ENCODE results near the gene BACH1. TPM values are rescaled to one million over a fixed set of nuclear protein-coding genes. Genes with fewer than 3 reads are reported as not detected.

BACH1 gene
- polyA plus RNA-seq, 1 donor from 2014 or later = 29.7 TPM

GRCh38 chr21:29365661-29366265, 67.0 kb downstream of the BACH1 start:
- Histone ChIP-seq H3K27me3 (ENCODE audit: insufficient read depth, low read depth, low read length) (no peaks in the 10 kb centered on the region), H3K36me3 (ENCODE audit: insufficient read depth, low read length) (no peaks in the 10 kb centered on the region), H3K27ac (ENCODE audit: low read length) (no peak overlapping the region), H4K20me1 (ENCODE audit: insufficient read depth) (no peaks in the 10 kb centered on the region), H3K4me3 (ENCODE audit: low read length) (no peak overlapping the region), H3K9ac (ENCODE audit: low read length) (no peak overlapping the region), H3K79me2 (replicated peaks; ENCODE audit: insufficient read depth, low read length) (no peaks in the 10 kb centered on the region), H3F3A (ENCODE audit: insufficient read depth, low read length, poor library complexity, severe bottlenecking) (no peaks in the 10 kb centered on the region), H3K4me2 (ENCODE audit: low read length) (no peak overlapping the region), H2AFZ (ENCODE audit: low read depth, low read length) (no peak overlapping the region), H3K9me2 (ENCODE audit: insufficient read depth, low read length) (no peaks in the 10 kb centered on the region), H3K9me3 (ENCODE audit: low read length) (no peaks in the 10 kb centered on the region)
- TF ChIP-seq POLR2AphosphoS5 (IDR thresholded peaks at IDR 0.05) (no peak), RAD21 (conservative IDR thresholded peaks at IDR 0.05) (no peak), CTCF (IDR thresholded peaks at IDR 0.05; ENCODE audit: poor library complexity, severe bottlenecking) (no peak), EZH2 (IDR thresholded peaks at IDR 0.05; ENCODE audit: borderline replicate concordance, insufficient read depth, low read length, poor library complexity, severe bottlenecking) (no peak), TAF1 (IDR thresholded peaks at IDR 0.05; ENCODE audit: low read depth) (no peak), SMC3 (conservative IDR thresholded peaks at IDR 0.05; ENCODE audit: poor library complexity) (no peak), MXI1 (conservative IDR thresholded peaks at IDR 0.05; ENCODE audit: poor library complexity, severe bottlenecking) (no peak), EP300 (conservative IDR thresholded peaks at IDR 0.05; ENCODE audit: poor library complexity, severe bottlenecking) (no peak), REST (IDR thresholded peaks at IDR 0.05; ENCODE audit: borderline replicate concordance) (no peak)

- H3K79me2 ChIP-seq (replicated peaks; ENCODE audit: insufficient read depth, low read length) = no peaks in the 10 kb centered on the region
- H3K4me3 ChIP-seq (ENCODE audit: low read length) = no peak overlapping the region
- no peaks in the 10 kb centered on the region for H3F3A ChIP-seq (ENCODE audit: insufficient read depth, low read length, poor library complexity, severe bottlenecking)
- no peak for TF ChIP-seq MXI1 (conservative IDR thresholded peaks at IDR 0.05; ENCODE audit: poor library complexity, severe bottlenecking)
- no peak for TF ChIP-seq SMC3 (conservative IDR thresholded peaks at IDR 0.05; ENCODE audit: poor library complexity)
- no peak for TF ChIP-seq CTCF (IDR thresholded peaks at IDR 0.05; ENCODE audit: poor library complexity, severe bottlenecking)
- TF ChIP-seq TAF1 (IDR thresholded peaks at IDR 0.05; ENCODE audit: low read depth) = no peak
- TF ChIP-seq EZH2 (IDR thresholded peaks at IDR 0.05; ENCODE audit: borderline replicate concordance, insufficient read depth, low read length, poor library complexity, severe bottlenecking) = no peak
- no peak for TF ChIP-seq REST (IDR thresholded peaks at IDR 0.05; ENCODE audit: borderline replicate concordance)
- no peak for TF ChIP-seq POLR2AphosphoS5 (IDR thresholded peaks at IDR 0.05)
- TF ChIP-seq RAD21 (conservative IDR thresholded peaks at IDR 0.05) = no peak
- no peak for TF ChIP-seq EP300 (conservative IDR thresholded peaks at IDR 0.05; ENCODE audit: poor library complexity, severe bottlenecking)
- H3K9me3 ChIP-seq (ENCODE audit: low read length) = no peaks in the 10 kb centered on the region
- no peaks in the 10 kb centered on the region for H4K20me1 ChIP-seq (ENCODE audit: insufficient read depth)
- H3K27ac ChIP-seq (ENCODE audit: low read length) = no peak overlapping the region
- H3K9ac ChIP-seq (ENCODE audit: low read length) = no peak overlapping the region
- no peaks in the 10 kb centered on the region for H3K9me2 ChIP-seq (ENCODE audit: insufficient read depth, low read length)
- no peak overlapping the region for H2AFZ ChIP-seq (ENCODE audit: low read depth, low read length)
- no peaks in the 10 kb centered on the region for H3K36me3 ChIP-seq (ENCODE audit: insufficient read depth, low read length)
- no peak overlapping the region for H3K4me2 ChIP-seq (ENCODE audit: low read length)
- no peaks in the 10 kb centered on the region for H3K27me3 ChIP-seq (ENCODE audit: insufficient read depth, low read depth, low read length)
Observed at GRCh38 chr21:29366532-29366931, 67.8 kb downstream of the BACH1 start.

Measured in neural cell (in vitro differentiated cells).